Glutamatergic neuron (in vitro differentiated cells): ENCODE results near the gene TAAR8. TPM values are rescaled to one million over a fixed set of nuclear protein-coding genes. Genes with fewer than 3 reads are reported as not detected.

ENCODE experiments used
- DNase-seq: peaks from one replicate; pipeline ENCODE4 v3.0.0; 2022
- H3K27ac Mint-ChIP-seq: one replicate; pipeline ENCODE4 v1.8.0; 2020; ENCODE audit warnings: mild to moderate bottlenecking, mixed read lengths, inconsistent platforms; ENCODE audit not compliant: unreplicated experiment
- H3K27me3 Mint-ChIP-seq: one replicate; pipeline ENCODE4 v1.8.0; 2020; ENCODE audit warnings: mild to moderate bottlenecking, moderate library complexity, mixed read lengths, inconsistent platforms; ENCODE audit not compliant: unreplicated experiment
- H3K36me3 Mint-ChIP-seq: one replicate; pipeline ENCODE4 v1.8.0; 2020; ENCODE audit warnings: mild to moderate bottlenecking, mixed read lengths, inconsistent platforms; ENCODE audit not compliant: unreplicated experiment
- H3K4me1 Mint-ChIP-seq: one replicate; pipeline ENCODE4 v1.8.0; 2020; ENCODE audit warnings: mild to moderate bottlenecking, low read depth, mixed read lengths, inconsistent platforms; ENCODE audit not compliant: unreplicated experiment
- H3K4me3 Mint-ChIP-seq: one replicate; pipeline ENCODE4 v1.8.0; 2020; ENCODE audit warnings: mild to moderate bottlenecking, mixed read lengths, inconsistent platforms; ENCODE audit not compliant: unreplicated experiment
- H3K9me3 Mint-ChIP-seq: one replicate; pipeline ENCODE4 v1.8.0; 2020; ENCODE audit warnings: mild to moderate bottlenecking, moderate library complexity, mixed read lengths, inconsistent platforms; ENCODE audit not compliant: unreplicated experiment
- CTCF ChIP-seq: fragments of 200-600 bp; sonication (generic); IDR thresholded peaks from one replicate; pipeline ENCODE4 v1.5.0; 2021; ENCODE audit not compliant: partially characterized antibody, unreplicated experiment
- total RNA-seq: library from RNA; stranded (reverse); fragmentation: NEBNext Ultra II Directional; extraction: Animal tissue kit (Norgen Biotek cat#: 25700); gene quantifications from one replicate; pipeline ENCODE4 v1.2.1, GENCODE V29; 2021; ENCODE audit not compliant: unreplicated experiment

The TAAR8 gene
- total RNA-seq, 1 donor from 2014 or later = not detected

DNA sequence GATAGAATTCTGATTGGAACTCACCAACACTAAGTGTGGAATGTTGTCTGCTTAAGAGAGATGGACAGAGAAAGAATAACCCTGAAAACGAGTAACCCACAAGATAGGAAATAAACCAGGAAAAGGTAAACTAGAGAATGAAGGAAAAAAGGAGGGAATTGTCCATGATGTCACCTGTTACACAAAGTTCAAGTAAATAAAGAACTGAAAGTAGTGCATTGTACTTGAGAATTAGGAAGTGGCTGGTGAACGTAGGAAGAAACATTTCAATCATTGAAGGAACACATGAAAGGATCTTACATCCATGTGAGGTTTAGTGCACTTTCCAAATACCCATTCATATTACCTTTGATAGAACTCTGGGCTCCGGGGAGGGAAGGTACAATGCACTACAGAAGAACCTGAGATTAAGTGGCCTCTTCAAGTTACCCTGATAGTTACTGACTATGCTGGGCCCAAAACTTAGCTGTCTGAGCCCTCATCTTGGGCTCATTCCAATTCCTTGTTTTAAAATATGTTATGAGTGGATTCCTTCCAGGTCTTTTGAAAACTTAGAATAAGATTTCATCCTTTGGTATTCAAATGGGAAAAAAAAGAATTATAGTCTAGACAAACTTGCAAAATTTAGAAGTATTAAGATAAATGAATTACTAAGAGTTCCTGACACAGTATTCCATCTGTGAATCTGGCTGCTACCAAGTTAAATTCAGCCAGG lies 38.5 kb upstream of the TAAR8 start:
- Mint-ChIP-seq H3K27ac (no peak overlapping the region), H3K4me1 (peaks cover 10% of the 10 kb centered on the region), H3K36me3 (no peaks in the 10 kb centered on the region), H3K27me3 (no peaks in the 10 kb centered on the region), H3K9me3 (peaks cover 1% of the 10 kb centered on the region), H3K4me3 (peak overlapping the region; percentile 93)
- no peak for TF ChIP-seq CTCF
- no peak for DNase-seq

DNA sequence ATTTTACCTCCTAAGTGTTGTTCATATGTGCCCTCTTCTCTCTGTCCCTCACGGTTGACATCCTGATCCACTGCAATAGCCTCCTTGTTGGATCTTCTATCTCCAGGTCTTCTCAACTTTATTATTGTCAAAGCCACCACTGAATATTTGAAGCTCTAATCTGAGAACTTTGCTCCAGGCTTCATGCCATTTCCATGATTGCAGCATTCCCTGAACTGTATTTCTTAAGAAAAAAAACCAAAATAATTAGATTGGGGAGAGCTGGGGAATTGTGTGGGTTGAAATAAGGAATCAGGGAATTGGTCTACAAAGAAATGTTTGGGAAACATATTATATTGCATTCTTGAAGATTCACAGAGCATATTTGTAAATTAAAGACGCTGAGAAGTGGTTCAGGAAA lies 37.1 kb upstream of the TAAR8 start:
- DNase-seq = no peak
- Mint-ChIP-seq H3K4me3 (no peak overlapping the region), H3K36me3 (no peaks in the 10 kb centered on the region), H3K27me3 (no peaks in the 10 kb centered on the region), H3K9me3 (peaks cover 1% of the 10 kb centered on the region), H3K27ac (no peak overlapping the region), H3K4me1 (peaks cover 10% of the 10 kb centered on the region)
- no peak for TF ChIP-seq CTCF

DNA sequence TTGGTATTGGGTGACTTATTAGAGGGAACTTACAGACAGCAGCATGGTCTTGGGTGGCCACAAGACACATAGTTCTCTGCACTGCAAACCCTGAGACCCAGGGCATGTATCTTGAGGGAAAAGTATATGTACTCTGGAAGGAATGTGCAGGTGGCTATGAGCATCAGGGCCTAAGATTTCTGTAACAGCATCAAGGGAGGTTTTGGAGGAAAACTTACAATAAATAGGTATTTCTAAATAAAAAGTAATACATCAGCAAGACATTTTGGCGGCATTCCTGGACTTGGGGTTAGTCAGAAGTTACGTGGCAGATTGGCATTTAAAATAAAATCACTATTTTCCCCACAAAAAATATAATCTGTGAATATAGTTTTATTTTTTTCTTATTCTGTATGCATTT lies 31.5 kb upstream of the TAAR8 start:
- Mint-ChIP-seq H3K4me3 (no peak overlapping the region), H3K27me3 (no peaks in the 10 kb centered on the region), H3K27ac (no peak overlapping the region), H3K36me3 (no peaks in the 10 kb centered on the region), H3K4me1 (no peaks in the 10 kb centered on the region), H3K9me3 (no peaks in the 10 kb centered on the region)
- no peak for TF ChIP-seq CTCF
- no peak for DNase-seq

GRCh38 chr6:132524646-132525045 lies 27.8 kb upstream of the TAAR8 start:
- no peaks in the 10 kb centered on the region for H3K4me1 Mint-ChIP-seq
- H3K4me3 Mint-ChIP-seq = no peak overlapping the region
- H3K27me3 Mint-ChIP-seq = no peaks in the 10 kb centered on the region
- H3K36me3 Mint-ChIP-seq = no peaks in the 10 kb centered on the region
- H3K9me3 Mint-ChIP-seq = no peaks in the 10 kb centered on the region
- no peak for TF ChIP-seq CTCF
- DNase-seq = no peak
- H3K27ac Mint-ChIP-seq = no peak overlapping the region

- no peak for DNase-seq
- Mint-ChIP-seq H3K27me3 (peaks cover under 1% of the 10 kb centered on the region), H3K4me3 (no peak overlapping the region), H3K4me1 (no peaks in the 10 kb centered on the region), H3K27ac (no peak overlapping the region), H3K36me3 (no peaks in the 10 kb centered on the region), H3K9me3 (no peaks in the 10 kb centered on the region)
- no peak for TF ChIP-seq CTCF
These were observed 26.6 kb upstream of the TAAR8 start for GRCh38 chr6:132525866-132526265.
